Stimulated activated CD8-positive, alpha-beta memory T cell treated with anti-CD3 and anti-CD28 coated beads, Interleukin-7, amount 100 ng/mL, for 4 hours (primary cell): ENCODE data around the gene CAPS.

Experiments
- DNase-seq, 2 donors: peaks; one replicate each; pipeline ENCODE4 v3.0.0-alpha.2; 2020; ENCODE audit warnings: low read depth in 2 of 2

Gene CAPS

DNA sequence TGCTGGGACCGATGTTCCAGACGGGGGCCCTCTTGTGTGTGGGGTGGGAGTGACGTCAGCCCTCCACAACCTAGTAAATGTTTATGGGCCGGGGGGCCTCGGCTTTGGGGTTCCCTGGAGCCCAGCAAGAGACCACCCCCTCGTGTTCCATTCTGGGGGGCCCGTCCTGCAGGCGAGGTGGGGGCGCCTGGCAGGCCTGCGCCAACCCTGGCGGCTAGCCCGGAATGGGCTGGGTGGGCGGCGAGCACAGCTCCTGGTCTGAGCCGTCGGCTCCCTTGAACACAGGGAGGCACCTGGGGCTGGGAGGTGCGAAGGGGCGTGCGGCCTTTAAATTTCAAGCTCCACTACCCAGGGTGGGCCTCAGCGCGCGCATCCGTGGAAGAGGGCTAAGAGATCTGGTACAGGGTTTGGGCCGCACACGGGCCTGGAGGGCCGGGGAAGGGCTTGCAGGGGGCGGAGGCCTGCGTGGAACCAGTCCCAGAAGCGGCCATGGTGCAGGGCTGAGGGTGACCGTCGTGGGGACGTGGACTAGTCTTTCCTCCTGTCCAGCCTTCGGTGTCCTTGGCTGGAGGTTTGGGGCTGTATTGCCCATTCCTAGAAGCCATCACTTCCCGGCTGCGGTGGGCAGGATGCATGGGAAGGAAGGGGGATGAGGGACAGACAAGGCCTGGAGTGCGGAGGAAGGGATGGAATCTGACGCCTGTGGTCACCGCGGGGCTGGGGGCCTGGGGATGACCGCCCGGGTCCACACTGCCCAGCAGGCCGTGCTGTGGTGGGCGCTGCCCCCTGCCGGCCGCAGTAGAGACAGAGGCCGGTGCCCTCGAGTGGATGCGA, 21.9 kb upstream of the CAPS start:
- no peak for DNase-seq

DNA sequence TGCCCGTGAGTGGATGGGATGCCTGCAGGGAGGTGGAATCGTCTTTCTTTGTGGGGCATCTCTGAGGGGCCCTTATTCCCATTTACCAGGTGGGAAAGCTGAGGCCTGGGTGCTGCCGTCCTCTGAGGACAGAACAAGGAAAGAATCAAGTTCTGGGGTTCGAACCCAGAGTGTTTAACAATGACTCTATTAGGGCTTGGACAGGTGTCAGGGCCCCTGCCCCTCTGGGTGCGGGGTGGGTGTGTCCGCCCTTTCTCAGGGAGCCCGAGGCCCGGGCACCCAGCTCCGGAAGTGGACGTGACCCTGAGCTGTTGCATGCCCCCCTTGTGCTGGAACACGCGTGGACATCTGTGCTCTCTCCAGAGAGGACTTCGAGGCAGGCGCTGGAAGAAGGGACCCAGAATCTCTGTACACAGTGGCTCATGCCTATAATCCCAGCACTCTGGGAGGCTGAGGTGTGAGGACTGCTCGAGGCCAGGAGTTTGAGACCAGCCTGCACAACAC, 21.2 kb upstream of the CAPS start:
- no peak for DNase-seq

DNA sequence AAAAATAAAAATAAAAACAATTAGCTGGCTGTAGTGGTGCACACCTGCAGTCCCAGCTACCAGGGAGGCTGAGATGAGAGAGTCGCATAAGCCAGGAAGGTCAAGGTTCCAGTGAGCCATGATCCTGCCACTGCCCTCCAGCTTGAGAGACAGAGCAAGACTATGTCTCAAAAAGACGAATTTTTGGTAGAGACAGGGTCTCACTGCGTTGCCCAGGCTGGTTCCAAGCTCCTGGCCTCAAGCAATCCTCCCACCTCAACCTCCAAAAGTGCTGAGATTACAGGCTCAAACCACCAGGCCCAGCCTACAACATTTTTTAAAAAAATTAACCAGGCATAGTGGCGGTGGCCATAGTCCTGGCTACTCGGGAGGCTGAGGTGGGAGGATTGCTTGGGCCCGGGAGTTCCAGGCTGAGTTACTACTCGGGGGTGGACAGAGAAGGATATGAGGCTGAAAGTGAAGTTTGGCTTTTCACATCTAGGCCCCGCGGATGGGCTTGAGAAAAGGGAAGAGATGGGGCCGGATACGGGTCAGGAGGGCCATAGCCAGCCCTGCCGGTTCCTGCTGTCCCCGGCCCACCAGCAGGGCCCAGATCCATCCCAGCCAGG, 20.7 kb upstream of the CAPS start:
- DNase-seq, result no peak

DNA sequence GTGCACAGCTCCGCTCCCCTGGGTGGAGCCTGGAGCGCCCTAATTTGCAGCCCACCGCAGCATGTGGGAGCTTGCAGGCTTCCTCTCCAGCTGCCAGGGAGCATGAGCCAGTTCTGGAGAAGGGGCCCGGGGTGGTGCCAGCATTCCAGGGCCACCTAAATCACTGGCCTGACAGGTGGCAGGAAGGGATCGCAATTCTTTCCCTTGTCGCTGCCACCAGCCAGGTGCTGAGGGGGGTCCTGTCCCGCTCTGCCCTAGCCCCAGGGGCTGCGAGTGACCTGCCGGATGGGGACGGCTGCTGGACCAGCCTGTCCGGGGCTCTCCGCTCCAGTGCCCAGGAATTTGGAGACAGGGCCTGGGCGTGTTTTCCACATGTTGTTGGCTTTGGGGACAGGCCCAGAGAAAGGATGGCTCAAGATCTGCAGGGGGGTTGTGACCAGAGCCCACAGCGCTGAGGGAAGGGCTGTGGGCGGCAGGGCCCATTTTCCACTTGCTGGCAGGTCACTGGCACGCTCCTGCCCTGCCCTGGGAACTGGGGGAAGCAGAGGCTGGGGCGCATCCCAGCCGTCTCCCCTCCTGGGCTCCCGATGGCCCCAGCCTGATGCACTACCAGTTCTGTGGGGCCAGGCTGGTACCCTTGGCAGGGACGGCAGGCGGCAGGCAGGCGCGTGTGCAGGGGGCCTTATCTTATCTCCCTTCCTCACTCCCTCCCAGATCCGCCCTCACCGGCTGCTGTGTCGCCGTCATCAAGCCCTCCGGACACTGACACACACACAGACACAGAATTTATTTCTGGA, 19.9 kb upstream of the CAPS start:
- no peak for DNase-seq

DNA sequence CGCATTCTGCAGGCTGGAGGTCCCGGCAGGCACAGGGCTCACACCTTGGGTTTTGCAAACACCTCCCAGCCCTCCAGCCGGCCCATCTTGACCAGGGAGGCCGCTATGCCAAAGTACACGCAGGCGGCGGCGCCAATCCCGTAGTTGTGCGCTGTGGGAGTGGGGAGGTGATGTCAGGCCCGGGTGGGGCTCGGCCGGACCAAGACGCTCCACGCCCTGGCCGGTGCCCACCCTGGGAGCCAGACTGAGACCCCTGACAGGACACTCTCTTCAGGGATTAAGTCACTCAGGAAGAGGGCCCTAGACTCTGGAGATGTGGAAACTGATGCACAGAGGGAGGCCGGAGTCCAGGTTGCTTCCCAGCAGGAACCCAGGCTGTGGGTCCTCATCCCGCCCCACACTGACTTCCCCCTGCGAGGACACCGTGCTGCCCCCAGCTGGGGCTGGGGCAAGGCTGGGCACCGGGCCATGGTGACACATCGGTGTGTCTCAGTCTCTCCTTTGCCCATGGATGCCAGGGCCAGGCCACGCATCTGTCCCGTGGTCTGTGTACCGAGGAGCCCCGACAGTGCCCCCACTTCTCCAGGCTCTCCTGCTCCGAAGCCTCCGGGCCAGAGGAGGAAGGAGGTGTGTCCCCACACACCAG, 19.2 kb upstream of the CAPS start:
- no peak for DNase-seq

DNA sequence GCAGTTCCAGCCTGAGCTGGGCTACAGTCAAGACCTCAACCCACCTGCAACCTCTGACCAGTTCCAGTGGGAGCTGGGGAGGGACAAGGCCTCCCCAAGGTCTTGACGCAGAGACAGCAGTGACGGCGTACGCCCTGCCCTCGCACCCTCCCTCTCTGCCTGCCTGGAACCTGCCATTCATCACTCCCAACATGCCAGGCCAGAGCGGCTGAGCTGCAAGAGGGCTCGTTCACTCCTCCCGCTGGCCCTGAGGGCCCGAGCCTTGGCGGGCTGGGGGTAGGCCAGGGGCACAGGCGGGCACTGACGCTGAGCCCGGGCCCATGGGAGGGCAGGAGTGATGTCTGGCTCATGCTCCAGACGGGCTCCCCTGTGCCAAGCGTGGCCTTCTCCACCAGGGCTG, 18.6 kb upstream of the CAPS start:
- no peak for DNase-seq

DNA sequence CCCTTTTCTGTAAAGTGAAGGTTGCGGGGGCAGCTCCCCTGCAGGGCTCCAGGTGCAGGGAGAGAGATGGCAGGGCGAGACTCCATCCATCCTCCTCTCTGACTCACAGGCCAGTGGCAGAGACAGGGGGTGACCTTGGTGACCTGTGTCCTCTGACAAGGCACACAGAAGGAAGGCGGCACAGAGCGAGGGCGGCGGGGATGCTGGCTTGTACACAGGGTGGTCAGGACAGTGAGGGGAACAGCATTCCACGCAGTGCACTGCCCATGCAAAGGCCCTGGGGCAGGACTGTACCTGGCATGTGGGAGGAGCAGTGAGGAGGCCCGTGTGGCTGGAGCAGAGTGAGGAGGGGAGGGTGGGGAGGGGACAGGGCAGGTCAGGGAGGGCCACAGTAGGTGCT, 18.2 kb upstream of the CAPS start:
- no peak for DNase-seq

DNA sequence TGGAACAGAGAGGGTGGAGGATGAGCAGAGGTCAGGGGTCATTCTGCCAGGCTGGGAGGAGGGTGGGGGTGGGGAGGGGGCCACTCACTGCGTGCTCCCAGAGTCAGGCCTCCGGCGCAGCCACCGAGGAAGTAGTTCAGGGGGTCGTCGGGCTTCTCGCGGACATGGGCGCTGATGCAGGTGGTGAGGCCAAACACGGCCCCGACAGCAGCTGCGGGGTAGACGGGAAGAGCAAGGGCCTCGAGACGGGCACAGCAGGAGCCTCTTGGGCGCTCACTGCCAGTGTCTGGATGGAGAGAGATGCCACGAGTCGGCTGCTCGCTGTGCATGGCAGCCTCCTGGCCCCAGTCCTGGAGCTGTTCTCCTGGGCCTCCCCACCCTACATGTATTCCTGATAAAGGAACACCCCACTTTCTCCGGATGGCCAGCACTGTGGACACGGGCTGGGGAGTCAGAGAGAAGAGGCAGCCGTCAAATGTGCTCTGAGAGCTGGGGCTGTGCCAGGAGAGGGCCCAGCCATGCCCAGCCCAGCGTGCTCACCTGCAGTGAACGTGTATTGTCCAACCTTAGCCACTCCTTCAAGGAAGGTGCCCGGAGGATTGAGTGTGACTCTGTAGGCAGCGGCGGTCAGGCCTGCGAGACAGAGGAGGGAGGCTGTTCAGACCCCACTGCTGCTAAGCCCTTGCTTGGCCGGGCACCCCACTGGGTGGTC, 17.5 kb upstream of the CAPS start:
- no peak for DNase-seq

DNA sequence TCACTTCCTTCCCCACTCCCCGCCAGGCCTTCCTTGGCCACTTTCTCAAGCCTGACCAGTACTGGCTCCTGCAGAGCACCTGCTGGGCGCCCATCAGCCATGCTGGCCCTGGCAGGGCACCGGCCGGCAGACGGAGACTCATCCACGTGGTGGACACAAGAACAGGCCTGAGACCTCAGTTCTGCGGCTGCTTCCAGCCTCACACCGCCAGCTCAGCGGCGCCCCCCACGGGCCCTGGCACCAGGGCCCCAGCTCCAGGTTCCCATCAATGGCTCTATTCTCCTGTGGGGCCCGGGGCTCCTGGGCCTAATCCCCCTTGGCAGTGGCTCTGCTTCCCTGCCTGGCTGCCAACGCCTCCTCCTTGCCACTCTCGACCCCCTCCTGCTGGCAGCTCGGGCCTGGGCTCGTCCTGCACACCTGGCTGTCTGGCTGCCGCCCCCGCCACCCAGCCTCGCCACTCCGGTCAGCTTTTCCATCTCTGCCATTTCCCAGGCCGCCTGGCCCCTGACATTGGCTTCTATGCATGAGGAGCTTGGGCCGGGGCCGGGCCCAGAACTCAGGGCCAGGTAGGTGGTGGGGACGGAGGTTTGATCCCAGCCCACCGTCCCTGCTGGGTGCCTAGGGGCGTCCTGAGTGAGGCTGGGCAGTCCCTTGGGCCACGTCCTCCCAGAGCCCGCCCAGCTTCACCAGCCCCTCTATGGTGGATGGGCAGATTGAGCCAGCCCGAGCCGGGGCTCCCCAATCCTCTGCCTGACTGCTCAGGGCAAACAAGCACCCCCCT, 16.7 kb upstream of the CAPS start:
- DNase-seq, result no peak

DNA sequence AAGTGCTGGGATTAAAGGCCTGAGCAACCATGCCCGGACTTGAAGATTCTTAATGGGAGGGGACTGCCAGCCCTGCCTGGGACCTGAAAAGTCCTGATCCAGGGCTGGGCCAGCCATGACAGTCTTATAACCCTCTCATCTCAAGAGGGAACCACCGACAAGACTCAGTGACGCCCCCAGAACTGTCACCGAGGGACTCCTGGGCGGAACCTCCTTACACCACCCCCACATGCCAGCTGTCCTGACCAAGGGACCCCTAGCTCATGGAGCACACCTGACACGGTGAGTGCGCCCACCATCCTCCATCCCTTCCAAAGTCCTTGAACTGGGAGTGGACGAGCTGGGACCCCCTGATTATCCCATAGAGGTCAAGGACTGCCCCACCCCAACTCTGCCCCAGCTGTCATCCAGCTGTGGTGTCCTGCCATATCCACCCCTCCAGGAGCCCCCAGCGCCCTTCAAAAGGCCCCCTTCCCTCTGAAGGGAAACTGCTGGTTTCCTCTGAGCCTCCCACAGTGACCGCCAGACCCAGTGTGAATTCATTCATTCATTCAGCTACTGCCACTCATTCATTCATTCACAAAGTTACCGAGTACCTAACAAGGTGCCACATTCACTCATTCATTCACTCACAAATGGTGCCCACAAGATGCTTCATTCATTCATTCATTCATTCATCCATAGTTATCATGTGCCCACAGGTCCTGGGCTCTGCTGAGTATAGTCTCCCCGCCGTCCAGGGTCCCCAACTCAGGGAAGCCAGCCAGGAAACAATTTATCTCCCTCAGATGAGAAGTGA, 14.1 kb upstream of the CAPS start:
- no peak for DNase-seq

DNA sequence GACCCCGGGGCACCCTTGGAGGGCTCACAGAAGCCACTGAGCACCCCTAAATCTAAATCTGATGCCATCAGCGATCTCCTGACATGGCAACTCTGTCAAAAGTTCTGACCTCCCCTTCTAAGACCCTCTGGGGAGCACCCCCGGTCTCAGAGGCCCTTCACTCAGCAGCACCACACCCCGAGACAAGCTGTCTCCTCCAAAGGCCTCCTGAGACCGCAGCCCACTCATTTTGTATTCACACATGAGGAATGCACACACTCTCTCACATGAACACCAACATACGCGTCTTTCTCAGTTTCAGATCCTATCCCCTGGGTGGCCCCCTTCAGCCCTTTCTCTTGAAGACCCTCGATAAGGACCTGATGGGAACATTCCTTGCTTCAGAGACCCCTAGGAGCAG, 13.1 kb upstream of the CAPS start:
- DNase-seq, result no peak

DNA sequence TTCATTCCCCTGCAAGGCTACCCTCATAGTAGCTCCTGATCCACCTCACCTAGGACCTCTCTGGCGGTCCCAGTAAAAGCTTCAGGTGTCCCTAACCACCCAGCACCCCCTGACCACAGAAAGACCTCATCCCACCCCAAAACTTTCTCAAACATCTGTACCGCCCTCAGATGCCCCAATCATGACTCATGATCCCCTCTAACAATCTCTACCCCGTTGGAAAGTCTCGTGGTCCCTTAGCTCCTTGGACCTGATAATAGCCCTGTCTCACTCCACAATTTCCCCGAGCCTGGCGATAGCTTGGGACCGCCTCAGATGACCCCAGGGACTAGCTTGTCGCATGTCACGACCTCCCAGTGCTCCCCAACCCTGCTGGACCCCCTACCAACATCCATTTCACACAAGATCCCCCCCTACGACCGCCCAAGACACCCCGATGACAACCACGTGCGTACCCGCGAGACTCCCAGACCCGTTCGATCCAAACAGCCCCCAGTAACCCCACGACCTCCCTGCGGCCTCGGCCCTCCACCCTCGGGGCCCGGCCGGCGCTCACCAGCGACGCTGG, 10.9 kb upstream of the CAPS start:
- no peak for DNase-seq

DNA sequence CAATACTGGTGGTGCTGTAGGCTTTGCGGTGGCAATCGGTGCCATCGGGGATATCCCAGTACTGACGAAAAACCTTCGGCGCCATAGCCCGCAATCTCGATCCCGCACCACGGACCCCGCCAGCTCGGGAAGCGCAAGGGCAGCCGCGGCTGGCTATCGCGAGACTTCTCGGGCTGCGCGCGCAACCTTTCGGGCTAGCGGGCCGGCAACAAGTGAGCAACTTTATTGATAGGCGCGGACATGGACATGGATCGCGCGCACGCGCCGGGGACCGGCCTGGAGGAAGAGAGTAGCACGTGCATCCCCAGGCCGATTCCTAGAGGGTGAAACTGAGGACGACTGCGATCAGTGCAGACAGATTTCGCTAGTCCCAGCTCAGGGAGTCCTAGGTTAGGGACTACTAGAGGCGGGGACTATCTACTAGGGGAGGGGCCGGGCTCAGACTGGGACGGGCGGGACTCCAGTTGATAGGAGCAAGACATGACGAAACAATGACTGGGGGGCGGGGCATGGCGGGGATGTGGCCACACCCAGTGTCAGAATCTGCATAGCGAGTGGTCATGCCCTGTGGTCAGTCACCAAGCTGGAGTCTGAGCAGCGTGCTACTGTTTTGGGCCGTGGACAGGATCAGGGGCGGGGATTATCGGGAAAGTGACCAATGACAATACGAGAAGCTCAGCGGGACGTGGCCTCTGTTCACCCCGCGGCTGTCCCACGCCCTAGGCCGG, 10.3 kb upstream of the CAPS start, which contains the start of gene NDUFA11:
Gene NDUFA11, minus strand, starts transcription at position 167 of the 728 bp plus-strand sequence. Its CDS starts 82 bp downstream, at position 85.
- peak; percentile 94 to 96 for DNase-seq

DNA sequence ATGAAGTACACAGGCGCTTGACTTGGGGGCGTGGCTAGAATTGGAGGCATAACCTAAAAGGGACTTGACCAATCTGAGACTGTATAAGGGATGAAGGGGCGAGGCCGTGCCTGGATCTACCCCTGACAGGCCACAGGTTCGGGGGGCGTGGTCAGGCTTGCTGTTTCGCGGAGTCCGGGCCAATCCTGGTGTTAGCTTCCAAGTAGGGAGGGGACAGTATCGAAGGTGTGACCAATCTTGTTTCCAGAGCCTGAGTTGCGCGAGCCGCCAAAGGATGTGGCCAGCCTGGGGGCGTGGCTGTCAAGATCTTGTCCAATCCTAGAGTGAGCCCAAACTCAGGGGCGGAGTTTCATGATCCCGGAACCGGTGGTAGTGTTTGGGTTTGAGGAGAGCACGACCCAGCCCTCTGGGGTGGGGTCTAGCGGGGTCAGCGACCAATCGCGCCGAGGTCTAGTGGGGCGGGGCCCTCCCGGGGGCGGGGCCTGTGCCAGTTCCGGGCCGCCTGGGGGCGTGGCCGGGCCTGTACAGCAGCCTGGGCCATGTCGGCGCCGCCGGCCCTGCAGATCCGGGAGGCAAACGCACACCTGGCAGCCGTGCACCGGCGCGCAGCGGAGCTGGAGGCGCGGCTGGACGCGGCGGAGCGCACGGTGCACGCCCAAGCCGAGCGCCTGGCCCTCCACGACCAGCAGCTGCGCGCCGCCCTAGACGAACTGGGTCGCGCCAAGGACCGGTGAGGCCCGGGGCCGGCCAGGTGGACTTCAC, 9.5 kb upstream of the CAPS start, which contains the start of gene VMAC:
Gene VMAC, plus strand, starts transcription at position 521 of the 762 bp plus-strand sequence. Its CDS starts 19 bp downstream, at position 540.
- peak; percentile 100 for DNase-seq

DNA sequence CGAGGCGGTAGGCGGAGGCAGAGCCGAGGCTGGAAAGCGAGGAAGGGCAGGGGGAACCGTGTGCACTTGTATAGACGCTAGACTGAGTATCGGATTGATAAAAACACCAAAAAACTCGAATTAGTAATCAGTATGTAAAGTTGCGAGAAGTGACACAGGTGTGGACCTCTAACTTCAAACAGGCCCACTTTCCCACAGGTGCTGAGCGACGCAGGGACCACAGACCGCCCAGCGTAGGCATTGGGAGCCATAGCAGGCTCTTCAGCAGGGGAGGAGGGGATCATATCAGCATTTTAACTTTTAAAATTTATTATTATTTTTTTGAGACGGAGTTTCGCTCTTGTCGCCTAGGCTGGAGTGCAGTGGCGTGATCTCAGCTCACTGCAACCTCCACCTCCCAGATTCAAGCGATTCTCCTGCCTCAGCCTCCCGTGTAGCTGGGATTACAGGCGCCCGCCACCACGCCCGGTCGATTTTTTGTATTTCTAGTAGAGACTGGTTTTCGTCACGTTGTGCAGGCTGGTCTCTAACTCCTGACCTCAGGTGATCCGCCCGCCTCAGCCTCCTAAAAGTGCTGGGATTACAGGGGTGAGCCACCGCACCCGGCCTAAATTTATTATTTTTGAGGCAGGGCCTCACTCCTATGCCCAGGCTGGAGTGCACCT, 8.8 kb upstream of the CAPS start:
- no peak for DNase-seq

DNA sequence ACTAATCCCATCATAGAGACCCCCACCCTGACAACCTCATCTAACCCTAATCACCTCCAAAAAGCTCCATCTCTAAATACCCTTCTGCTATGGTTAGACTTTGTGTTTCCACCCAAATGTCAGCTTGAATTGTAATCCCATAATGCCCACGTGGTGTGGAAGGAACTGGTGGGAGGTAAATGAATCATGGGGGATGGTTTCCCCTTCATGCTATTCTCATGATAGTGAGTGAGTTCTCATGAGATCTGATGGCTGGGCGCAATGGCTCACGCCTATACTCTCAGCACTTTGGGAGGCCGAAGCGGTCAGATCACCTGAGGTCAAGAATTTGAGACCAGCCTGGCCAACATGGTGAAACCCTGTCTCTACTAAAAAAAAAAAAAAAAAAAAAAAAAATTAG, 6.8 kb upstream of the CAPS start:
- DNase-seq, result no peak

DNA sequence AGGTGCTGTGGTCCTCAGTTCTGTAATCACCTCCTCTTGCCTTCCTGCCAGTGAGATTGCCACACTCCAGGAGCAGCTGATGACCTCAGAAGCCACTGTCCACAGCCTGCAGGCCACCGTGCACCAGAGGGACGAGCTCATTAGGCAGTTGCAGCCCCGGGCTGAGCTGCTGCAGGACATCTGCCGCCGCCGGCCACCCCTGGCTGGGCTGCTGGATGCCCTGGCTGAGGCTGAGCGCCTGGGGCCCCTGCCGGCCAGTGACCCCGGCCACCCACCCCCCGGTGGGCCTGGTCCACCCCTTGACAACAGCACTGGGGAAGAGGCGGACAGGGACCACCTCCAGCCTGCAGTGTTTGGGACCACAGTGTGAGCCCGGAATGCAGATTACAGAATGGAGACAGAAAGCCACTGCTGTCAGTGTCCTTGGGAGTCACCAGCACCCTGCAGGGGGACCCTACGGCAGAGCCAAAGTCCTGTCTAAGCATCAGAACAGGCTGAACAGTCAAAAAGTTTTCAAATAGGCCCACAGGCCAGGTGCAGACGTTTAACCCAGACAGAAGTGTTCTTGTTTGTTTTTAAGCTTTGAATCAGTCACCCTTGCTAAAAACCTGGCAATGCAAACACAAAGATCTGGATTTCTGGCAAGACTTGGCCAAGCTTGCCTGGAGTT, 5.1 kb upstream of the CAPS start:
- DNase-seq, result no peak
